ENCODE results near the gene TIFAB.

DNA sequence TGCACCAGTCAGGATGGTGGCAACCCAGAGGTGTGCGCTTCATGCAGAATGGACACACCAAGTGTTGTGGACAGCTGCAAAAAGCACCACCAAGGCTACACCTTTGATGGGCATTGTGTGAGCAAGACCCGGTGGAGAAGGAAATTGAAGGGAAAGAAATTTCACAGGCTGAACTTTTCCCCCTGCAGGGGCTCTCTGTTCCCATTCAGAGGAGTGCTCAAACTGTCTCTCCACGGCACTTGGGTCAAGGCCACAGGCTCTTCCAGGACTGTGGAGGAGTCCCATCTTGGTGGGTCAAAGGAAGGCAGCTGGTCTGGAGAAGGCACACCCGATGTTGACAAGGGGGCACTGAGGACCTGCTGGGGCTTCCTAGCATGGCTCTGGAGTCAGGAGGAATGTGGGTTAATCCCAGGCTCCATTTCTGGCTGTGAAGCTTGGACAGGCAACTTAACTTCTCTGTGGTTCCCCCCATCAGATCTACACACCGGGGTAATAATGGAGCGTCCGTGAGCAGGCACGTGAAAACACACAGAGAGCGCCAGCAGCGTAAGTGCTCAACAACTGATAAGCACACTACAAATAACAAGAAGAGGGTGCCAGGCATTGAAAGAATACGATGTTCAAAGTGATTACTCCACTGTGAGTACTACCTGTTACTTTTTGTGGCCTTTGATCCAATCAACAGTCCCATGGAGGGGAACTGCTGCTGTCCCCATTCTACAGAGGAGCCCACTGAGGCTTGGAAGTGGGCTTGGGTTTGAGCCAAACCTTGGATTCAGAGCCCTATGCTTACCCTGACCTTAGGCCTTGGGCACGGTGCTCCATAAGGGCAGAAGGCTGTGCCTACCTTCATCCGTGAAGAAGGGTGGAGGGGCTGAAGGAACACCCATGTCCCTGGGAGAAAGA is 34.2 kb upstream of the TIFAB start:
- TF ChIP-seq, protein P1, sequence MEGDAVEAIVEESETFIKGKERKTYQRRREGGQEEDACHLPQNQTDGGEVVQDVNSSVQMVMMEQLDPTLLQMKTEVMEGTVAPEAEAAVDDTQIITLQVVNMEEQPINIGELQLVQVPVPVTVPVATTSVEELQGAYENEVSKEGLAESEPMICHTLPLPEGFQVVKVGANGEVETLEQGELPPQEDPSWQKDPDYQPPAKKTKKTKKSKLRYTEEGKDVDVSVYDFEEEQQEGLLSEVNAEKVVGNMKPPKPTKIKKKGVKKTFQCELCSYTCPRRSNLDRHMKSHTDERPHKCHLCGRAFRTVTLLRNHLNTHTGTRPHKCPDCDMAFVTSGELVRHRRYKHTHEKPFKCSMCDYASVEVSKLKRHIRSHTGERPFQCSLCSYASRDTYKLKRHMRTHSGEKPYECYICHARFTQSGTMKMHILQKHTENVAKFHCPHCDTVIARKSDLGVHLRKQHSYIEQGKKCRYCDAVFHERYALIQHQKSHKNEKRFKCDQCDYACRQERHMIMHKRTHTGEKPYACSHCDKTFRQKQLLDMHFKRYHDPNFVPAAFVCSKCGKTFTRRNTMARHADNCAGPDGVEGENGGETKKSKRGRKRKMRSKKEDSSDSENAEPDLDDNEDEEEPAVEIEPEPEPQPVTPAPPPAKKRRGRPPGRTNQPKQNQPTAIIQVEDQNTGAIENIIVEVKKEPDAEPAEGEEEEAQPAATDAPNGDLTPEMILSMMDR (IDR thresholded peaks at IDR 0.05), result no peak
- no peak for TF ChIP-seq POLR2AphosphoS5 (IDR thresholded peaks at IDR 0.05)
